Neural crest cell (in vitro differentiated cells): ENCODE measurements around the gene ATIC. TPM values are rescaled to one million over a fixed set of nuclear protein-coding genes. Genes with fewer than 3 reads are reported as not detected.

ENCODE experiments used
- DNase-seq: peaks from one replicate; pipeline ENCODE4 v3.0.0; 2021; ENCODE audit warnings: low read depth, mixed read lengths, low spot score
- H3K27ac Mint-ChIP-seq: one replicate; pipeline ENCODE4 v1.8.0; 2021; ENCODE audit warnings: mild to moderate bottlenecking, mixed read lengths; ENCODE audit not compliant: unreplicated experiment
- H3K27me3 Mint-ChIP-seq: 2 replicates; pipeline ENCODE4 v1.8.0; 2021; ENCODE audit warnings: low read depth, mild to moderate bottlenecking, mixed read lengths
- H3K36me3 Mint-ChIP-seq: 2 replicates; pipeline ENCODE4 v1.8.0; 2021; ENCODE audit warnings: low read depth, mild to moderate bottlenecking, mixed read lengths
- H3K4me1 Mint-ChIP-seq: 2 replicates; pipeline ENCODE4 v1.8.0; 2021; ENCODE audit warnings: mixed read lengths
- H3K4me3 Mint-ChIP-seq: one replicate; pipeline ENCODE4 v1.8.0; 2021; ENCODE audit warnings: mild to moderate bottlenecking, mixed read lengths
- H3K9me3 Mint-ChIP-seq: 2 replicates; pipeline ENCODE4 v1.8.0; 2021; ENCODE audit warnings: mixed read lengths
- total RNA-seq: library from RNA; stranded (reverse); gene quantifications from 2 replicates; pipeline ENCODE4 v1.2.1, GENCODE V29; 2021
- TF ChIP-seq, protein P1 (sequence below): fragments of 200-600 bp; sonication (generic); conservative IDR thresholded peaks from 2 replicates; pipeline ENCODE4 v1.5.0; 2021; ENCODE audit warnings: antibody characterized with exemption, mild to moderate bottlenecking

ATIC gene
- total RNA-seq, 1 donor from 2014 or later: 206 TPM

DNA sequence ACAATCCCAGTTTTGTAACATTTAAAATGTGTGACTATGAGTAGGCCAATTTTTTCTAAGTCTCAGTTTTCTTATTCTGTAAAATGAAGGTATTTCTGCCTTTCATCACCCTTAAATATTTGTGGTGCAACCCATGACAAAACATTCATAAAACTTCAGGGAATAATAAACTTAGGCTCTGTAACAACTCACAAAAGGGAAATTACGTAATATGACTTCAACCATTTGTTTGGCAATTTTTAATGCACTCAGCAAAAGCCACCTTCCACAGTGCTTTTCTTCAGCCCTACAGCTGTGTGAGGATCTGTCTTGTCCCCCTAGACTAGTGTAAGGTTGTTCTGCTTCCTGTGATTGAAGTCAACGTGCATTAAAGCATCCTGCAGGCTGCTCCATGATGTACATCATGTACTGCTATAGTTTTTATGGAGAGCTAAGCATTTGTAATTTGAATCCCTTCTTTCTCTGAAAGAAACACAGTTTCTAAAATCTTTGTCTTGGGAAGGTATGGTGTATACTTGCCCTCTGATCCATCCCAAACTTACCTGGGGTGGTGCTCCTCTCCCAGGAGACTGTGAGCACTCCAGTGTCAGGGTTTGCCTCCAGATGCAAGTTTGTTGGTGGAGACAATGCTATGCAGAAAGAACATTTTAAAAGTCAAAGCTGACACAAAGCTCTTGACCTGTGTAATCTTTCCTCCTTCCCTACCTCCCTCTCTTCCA, 84.9 kb downstream of the ATIC start:
- Mint-ChIP-seq H3K9me3 (no peaks in the 10 kb centered on the region), H3K36me3 (peaks cover 17% of the 10 kb centered on the region), H3K4me1 (no peaks in the 10 kb centered on the region), H3K4me3 (no peak overlapping the region), H3K27me3 (no peaks in the 10 kb centered on the region), H3K27ac (no peak overlapping the region)
- DNase-seq: no peak
- TF ChIP-seq, protein P1, sequence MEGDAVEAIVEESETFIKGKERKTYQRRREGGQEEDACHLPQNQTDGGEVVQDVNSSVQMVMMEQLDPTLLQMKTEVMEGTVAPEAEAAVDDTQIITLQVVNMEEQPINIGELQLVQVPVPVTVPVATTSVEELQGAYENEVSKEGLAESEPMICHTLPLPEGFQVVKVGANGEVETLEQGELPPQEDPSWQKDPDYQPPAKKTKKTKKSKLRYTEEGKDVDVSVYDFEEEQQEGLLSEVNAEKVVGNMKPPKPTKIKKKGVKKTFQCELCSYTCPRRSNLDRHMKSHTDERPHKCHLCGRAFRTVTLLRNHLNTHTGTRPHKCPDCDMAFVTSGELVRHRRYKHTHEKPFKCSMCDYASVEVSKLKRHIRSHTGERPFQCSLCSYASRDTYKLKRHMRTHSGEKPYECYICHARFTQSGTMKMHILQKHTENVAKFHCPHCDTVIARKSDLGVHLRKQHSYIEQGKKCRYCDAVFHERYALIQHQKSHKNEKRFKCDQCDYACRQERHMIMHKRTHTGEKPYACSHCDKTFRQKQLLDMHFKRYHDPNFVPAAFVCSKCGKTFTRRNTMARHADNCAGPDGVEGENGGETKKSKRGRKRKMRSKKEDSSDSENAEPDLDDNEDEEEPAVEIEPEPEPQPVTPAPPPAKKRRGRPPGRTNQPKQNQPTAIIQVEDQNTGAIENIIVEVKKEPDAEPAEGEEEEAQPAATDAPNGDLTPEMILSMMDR: no peak

DNA sequence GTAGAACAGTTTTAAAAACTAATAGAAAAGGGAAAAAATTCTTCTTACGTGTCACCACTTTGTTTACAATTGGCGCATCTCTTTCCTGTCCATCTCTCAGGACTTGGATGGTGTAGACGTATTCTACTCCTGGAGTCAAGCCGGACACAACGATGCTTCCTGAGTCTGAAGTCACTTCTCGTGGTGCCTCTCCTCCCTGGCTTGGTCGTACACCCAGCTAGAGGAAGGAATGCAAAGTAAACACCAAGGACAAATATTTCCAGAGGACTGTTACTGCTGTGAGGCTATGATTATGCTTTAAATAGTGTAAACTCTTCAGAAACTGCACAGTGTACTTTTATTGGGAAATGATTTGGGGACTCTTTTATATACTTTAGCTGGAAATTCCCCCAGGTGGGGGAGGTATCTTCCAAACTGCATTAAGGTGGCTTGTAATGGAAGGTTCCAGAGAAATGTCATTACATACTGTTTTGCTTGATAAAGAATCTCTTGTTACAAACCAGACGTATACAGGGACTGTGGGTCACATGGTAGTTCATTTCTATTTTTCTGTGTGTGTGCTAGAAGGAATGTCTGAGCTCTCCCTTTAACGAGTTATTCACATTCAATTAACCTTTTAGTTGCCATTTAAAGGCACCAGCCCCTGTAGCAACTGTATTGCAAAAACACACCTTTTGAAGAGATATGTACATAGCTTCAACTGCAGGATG, 85.9 kb downstream of the ATIC start:
- no peaks in the 10 kb centered on the region for H3K27me3 Mint-ChIP-seq
- no peaks in the 10 kb centered on the region for H3K9me3 Mint-ChIP-seq
- DNase-seq: no peak
- H3K4me3 Mint-ChIP-seq: no peak overlapping the region
- TF ChIP-seq, protein P1: no peak
- no peaks in the 10 kb centered on the region for H3K4me1 Mint-ChIP-seq
- no peak overlapping the region for H3K27ac Mint-ChIP-seq
- peaks cover 11% of the 10 kb centered on the region for H3K36me3 Mint-ChIP-seq

- Mint-ChIP-seq H3K4me1 (no peaks in the 10 kb centered on the region), H3K36me3 (peaks cover 8% of the 10 kb centered on the region), H3K4me3 (no peak overlapping the region), H3K27ac (no peak overlapping the region), H3K27me3 (no peaks in the 10 kb centered on the region), H3K9me3 (no peaks in the 10 kb centered on the region)
- no peak for DNase-seq
- TF ChIP-seq, protein P1: no peak
Observed at GRCh38 chr2:215399067-215399716, 87.3 kb downstream of the ATIC start.

Other genes starting within 250 kb of the ATIC start
- gene ABCA12, start 173.4 kb upstream of the ATIC start, total RNA-seq: 0.12 TPM in 1 of 2 replicates, not detected in the other
- 89.6 and 103 TPM in 2 replicates for gene FN1, start 124.0 kb downstream of the ATIC start, total RNA-seq